Liver (tissue), 9 donors: Measurements from ENCODE around the gene CNOT11. TPM values are rescaled to one million over a fixed set of nuclear protein-coding genes. Genes with fewer than 3 reads are reported as not detected.

Experiments
- DNase-seq: peaks from one replicate; pipeline ENCODE4 v3.0.0-alpha.2; 2017; ENCODE audit warnings: low spot score
- H3K27ac ChIP-seq, 2 donors: one replicate each; pipeline ENCODE4 v1.7.0; 2013; ENCODE audit warnings: inconsistent platforms in 2 of 2, low read length in 2 of 2, control low read depth in 1 of 2, low read depth in 1 of 2, mild to moderate bottlenecking in 1 of 2
- H3K27me3 ChIP-seq, 4 donors: one replicate each; pipeline versions ENCODE4 v1.6.1 to v1.7.0; 2013; ENCODE audit warnings: low read length in 3 of 4, inconsistent platforms in 1 of 4, mild to moderate bottlenecking in 1 of 4, moderate library complexity in 1 of 4; ENCODE audit not compliant: control insufficient read depth in 4 of 4, insufficient read depth in 4 of 4
- H3K36me3 ChIP-seq, 4 donors: one replicate each; pipeline versions ENCODE4 v1.6.1 to v1.7.0; 2013; ENCODE audit warnings: low read length in 3 of 4, mild to moderate bottlenecking in 3 of 4, low read depth in 1 of 4, moderate library complexity in 1 of 4; ENCODE audit not compliant: control insufficient read depth in 4 of 4, insufficient read depth in 3 of 4
- H3K4me1 ChIP-seq, 4 donors: one replicate each; pipeline versions ENCODE4 v1.6.1 to v1.7.0; 2013; ENCODE audit warnings: low read length in 3 of 4, mild to moderate bottlenecking in 3 of 4, moderate library complexity in 1 of 4; ENCODE audit not compliant: control insufficient read depth in 4 of 4, insufficient read depth in 4 of 4
- H3K4me3 ChIP-seq, 3 donors: one replicate each; pipeline versions ENCODE4 v1.6.1 to v1.7.0; 2013; ENCODE audit warnings: low read length in 3 of 3, control low read depth in 1 of 3, low read depth in 1 of 3, mild to moderate bottlenecking in 1 of 3
- H3K9ac ChIP-seq, 2 donors: one replicate each; pipeline ENCODE4 v1.7.0; 2013; ENCODE audit warnings: low read length in 2 of 2, mild to moderate bottlenecking in 2 of 2, moderate library complexity in 2 of 2, control low read depth in 1 of 2, low read depth in 1 of 2
- H3K9me3 ChIP-seq, 4 donors: one replicate each; pipeline versions ENCODE4 v1.6.1 to v1.7.0; 2013; ENCODE audit warnings: low read length in 3 of 4; ENCODE audit not compliant: control insufficient read depth in 4 of 4
- ATF3 ChIP-seq: IDR thresholded peaks from 2 replicates; pipeline ENCODE4 v1.6.1; 2016; ENCODE audit warnings: antibody characterized with exemption
- CTCF ChIP-seq: fragments of 150-350 bp; IDR thresholded peaks from 2 replicates; pipeline ENCODE4 v1.5.1; 2017; ENCODE audit warnings: improper control_type of control experiment, low read depth, low read length; ENCODE audit not compliant: missing input control
- FOXA1 ChIP-seq: IDR thresholded peaks from 2 replicates; pipeline ENCODE4 v1.6.1; 2016; ENCODE audit warnings: antibody characterized with exemption
- FOXA2 ChIP-seq: IDR thresholded peaks from 2 replicates; pipeline ENCODE4 v1.6.1; 2016; ENCODE audit warnings: antibody characterized with exemption
- HNF4A ChIP-seq, 2 donors: conservative IDR thresholded peaks; 2 replicates each; pipeline ENCODE4 v1.6.1; 2016; ENCODE audit warnings: antibody characterized with exemption in 2 of 2, mild to moderate bottlenecking in 2 of 2
- HNF4G ChIP-seq: IDR thresholded peaks from 2 replicates; pipeline ENCODE4 v1.6.1; 2016; ENCODE audit warnings: antibody characterized with exemption
- JUND ChIP-seq, 2 donors: IDR thresholded peaks; 2 replicates each; pipeline ENCODE4 v1.6.1; 2016; ENCODE audit warnings: antibody characterized with exemption in 2 of 2
- MAX ChIP-seq: IDR thresholded peaks from 2 replicates; pipeline ENCODE4 v1.6.1; 2016; ENCODE audit warnings: antibody characterized with exemption
- RAD21 ChIP-seq, 2 donors: IDR thresholded peaks; 2 replicates each; pipeline ENCODE4 v1.6.1; 2016; ENCODE audit warnings: antibody characterized with exemption in 2 of 2, mild to moderate bottlenecking in 2 of 2
- REST ChIP-seq: IDR thresholded peaks from 2 replicates; pipeline ENCODE4 v1.6.1; 2016; ENCODE audit warnings: antibody characterized with exemption, mild to moderate bottlenecking
- RXRA ChIP-seq, 2 donors: IDR thresholded peaks; 2 replicates each; pipeline ENCODE4 v1.6.1; 2017 to 2018; ENCODE audit warnings: antibody characterized with exemption in 2 of 2, mild to moderate bottlenecking in 1 of 2
- SP1 ChIP-seq: IDR thresholded peaks from 2 replicates; pipeline ENCODE4 v1.6.1; 2018; ENCODE audit warnings: antibody characterized with exemption, mild to moderate bottlenecking
- TAF1 ChIP-seq: conservative IDR thresholded peaks from 2 replicates; pipeline ENCODE4 v1.6.1; 2016; ENCODE audit warnings: antibody characterized with exemption, mild to moderate bottlenecking
- YY1 ChIP-seq: IDR thresholded peaks from 2 replicates; pipeline ENCODE4 v1.6.1; 2016; ENCODE audit warnings: antibody characterized with exemption, mild to moderate bottlenecking
- ZBTB33 ChIP-seq: IDR thresholded peaks from 2 replicates; pipeline ENCODE4 v1.6.1; 2016; ENCODE audit warnings: antibody characterized with exemption
- WGBS: extraction: QIAGEN DNeasy Blood & Tissue Kit; methylation state at CpG from one replicate; pipeline ENCODE4 v1.1.7; 2013; 5-methylcytosine and 5-hydroxymethylcytosine counted together
- polyA plus RNA-seq, 2 donors: library from polyadenylated mRNA; stranded (reverse) in 1 of 2; unstranded in 1 of 2; fragments of 200-250 nt in 1 of 2; fragments of >200 nt in 1 of 2; fragmentation: Nextera tagmentation in 1 of 2; extraction: Ambion mirVana in 1 of 2; gene quantifications; one replicate each; pipeline versions ENCODE4 v1.2.1 to v1.2.3, GENCODE V29; 2013 to 2015
- total RNA-seq, 2 donors: library from RNA; depleted of rRNA; stranded (reverse); fragments of >200 nt; gene quantifications; one replicate each; pipeline ENCODE4 v1.2.3, GENCODE V29; 2014
- donor health status: healthy.
- donor health status: healthy.
- donor health status: healthy.
- donor health status: healthy.
- donor health status: healthy.

Gene CNOT11
- total and polyA plus RNA-seq, 4 donors = 9.8 to 14.3 (median 13.5) TPM

- DNase-seq = no peak
- peaks cover 3 to 21% (median 6%) of the 10 kb centered on the region in 4 donors for H3K4me1 ChIP-seq
- 64% methylated on average over 2 of the region's 2 CpGs for WGBS
- TF ChIP-seq REST = peak; percentile 37
- peak in 1 of 2 donors; percentile 37 for TF ChIP-seq RXRA (IDR thresholded peaks at IDR 0.05)
- no peak for TF ChIP-seq ZBTB33
- TF ChIP-seq RAD21 (IDR thresholded peaks at IDR 0.05) = peak in 1 of 2 donors; percentile 9
- TF ChIP-seq JUND (IDR thresholded peaks at IDR 0.05) = peak in 1 of 2 donors; percentile 48
- no peak for TF ChIP-seq CTCF
- no peak for TF ChIP-seq TAF1
- TF ChIP-seq HNF4A (conservative IDR thresholded peaks at IDR 0.05) = peak; percentile 75 to 78
- TF ChIP-seq HNF4G = peak; percentile 52
- peak; percentile 26 for TF ChIP-seq MAX
- TF ChIP-seq SP1 = peak; percentile 88
- TF ChIP-seq FOXA2 = no peak
- TF ChIP-seq YY1 = peak; percentile 64
- no peaks in the 10 kb centered on the region for H3K9me3 ChIP-seq
- H3K27me3 ChIP-seq = no peaks in the 10 kb centered on the region
- H3K4me3 ChIP-seq = no peak overlapping the region
- H3K27ac ChIP-seq = peak overlapping the region in 1 of 2 donors; percentile 14
- H3K36me3 ChIP-seq = no peaks in the 10 kb centered on the region
- H3K9ac ChIP-seq = no peak overlapping the region
Measured at GRCh38 chr2:101230541-101231001, 22.1 kb upstream of the CNOT11 start.

DNA sequence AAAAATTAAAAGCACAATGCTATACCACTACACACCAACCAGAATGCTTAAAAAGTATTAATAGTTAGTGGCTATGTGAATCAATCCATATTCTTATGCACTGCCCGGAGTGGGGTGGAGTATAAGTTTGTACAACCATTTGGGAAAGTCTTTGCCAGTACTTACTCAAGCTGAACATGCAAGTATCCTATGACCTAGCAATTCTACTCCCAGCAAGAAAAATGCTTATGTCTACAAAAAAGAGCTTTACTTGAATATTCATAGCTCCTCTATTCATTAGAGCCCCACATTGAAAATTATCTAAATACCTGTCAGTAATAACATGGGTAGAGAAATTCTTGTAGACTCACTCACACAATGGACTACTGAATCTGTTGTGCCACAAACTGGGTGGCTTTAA, 21.4 kb upstream of the CNOT11 start:
- Histone ChIP-seq H3K27ac (no peak overlapping the region), H3K4me1 (peaks cover 3 to 21% (median 6%) of the 10 kb centered on the region in 4 donors), H3K9me3 (no peaks in the 10 kb centered on the region), H3K9ac (no peak overlapping the region), H3K36me3 (no peaks in the 10 kb centered on the region), H3K27me3 (no peaks in the 10 kb centered on the region), H3K4me3 (no peak overlapping the region)
- 97% methylated on average over 1 of the region's 1 CpG for WGBS
- TF ChIP-seq FOXA1 = no peak
- TF ChIP-seq ATF3 = no peak
- no peak for TF ChIP-seq RAD21 (IDR thresholded peaks at IDR 0.05)
- DNase-seq = no peak
